Measurements from ENCODE around the gene MXRA8.
"Not testable (repeated sequence)": the region's sequence is repeated elsewhere in the genome, so short reads cannot be mapped to it uniquely, and the experiment has no call there.

MXRA8 gene

GRCh38 chr1:1370094-1370493 is 11.7 kb upstream of the MXRA8 start:
- DNase-seq (ENCODE audit: low read depth in 2 of 3, low spot score in 2 of 3) = not testable (repeated sequence)

GRCh38 chr1:1367315-1367714 is 9.0 kb upstream of the MXRA8 start:
- DNase-seq (ENCODE audit: low read depth in 2 of 3, low spot score in 2 of 3) = no peak

- no peak for DNase-seq (ENCODE audit: low read depth in 2 of 3, low spot score in 2 of 3)
These were observed 8.3 kb upstream of the MXRA8 start for GRCh38 chr1:1366699-1367066.

DNA sequence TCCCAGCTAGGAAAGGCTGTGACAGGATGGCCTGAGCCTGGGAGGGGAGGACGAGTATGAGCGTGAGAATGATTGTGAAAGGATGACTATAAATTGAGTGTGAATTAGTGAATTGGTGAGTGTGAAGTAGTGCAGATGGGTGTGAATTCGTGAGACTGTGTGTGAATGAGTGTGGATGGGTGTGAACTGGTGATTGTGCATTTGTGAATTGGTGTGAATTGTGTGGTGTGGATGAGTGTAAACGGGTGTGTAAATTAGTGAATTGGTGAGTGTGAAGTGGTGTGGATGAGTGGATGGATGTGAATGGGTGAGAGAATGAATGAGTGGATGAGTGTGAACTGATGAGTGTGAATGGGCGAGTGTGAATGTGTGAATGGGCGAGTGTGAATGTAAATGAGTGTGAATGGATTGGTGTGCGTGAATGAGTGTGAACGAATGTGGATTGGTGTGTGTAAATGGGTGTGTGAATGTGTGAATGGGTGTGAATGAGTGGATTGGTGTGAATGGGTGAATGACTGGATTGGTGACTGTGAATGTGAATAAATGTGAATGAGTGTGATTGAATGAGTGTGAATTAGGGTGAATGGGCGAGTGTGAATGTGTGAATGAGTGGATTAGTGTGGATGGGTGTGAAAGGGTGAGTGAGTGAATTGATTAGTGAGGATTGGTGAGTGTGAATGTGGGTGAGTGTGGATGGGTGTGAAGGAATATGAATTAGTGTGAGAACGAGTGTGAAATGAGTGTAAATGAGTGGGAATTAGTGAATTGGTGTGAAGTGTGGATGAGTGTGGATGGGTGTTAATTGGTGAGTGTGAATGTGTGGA is 7.7 kb upstream of the MXRA8 start:
- DNase-seq (ENCODE audit: low read depth in 2 of 3, low spot score in 2 of 3) = no peak

GRCh38 chr1:1364266-1364665 is 5.9 kb upstream of the MXRA8 start:
- no peak for DNase-seq (ENCODE audit: low read depth in 2 of 3, low spot score in 2 of 3)

- no peak for DNase-seq (ENCODE audit: low read depth in 2 of 3, low spot score in 2 of 3)
These were observed 3.6 kb upstream of the MXRA8 start for GRCh38 chr1:1361982-1362423.

DNA sequence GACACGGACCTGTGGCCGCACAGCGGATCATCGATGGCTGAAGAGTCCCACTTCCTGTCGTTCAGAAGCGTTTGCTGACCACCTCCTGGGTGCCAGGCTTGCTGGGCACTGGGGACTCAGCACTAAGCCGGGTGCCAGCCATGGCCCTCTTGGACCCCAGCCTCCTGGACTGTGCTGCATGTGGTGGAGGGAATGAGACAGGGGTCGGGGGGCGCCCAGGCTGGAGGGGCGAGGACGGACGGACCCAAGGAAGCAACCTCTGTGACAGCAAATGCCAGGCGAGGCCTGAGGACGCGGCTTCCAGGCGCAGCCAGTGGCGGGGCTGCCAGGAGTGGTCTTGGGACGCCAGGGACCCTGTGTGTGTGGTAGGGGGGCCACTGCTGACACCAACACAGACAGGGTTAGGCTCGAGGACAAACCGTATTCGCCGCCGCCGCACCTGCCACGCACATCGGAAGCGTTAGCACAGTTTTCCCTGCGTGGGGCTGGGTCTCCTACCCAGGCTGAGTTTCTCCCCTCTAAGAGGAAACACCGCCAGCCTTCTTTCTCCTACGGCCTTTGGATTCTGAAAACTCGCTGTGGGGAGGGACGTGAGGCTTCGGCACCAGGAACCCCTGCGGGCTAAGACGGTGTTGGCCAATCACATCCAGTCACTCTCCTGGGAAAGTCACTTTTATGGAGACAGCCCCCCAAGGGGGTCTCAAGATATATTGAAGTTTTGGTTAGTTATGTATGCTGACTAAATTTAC is 3.1 kb upstream of the MXRA8 start:
- DNase-seq (ENCODE audit: low read depth in 2 of 3, low spot score in 2 of 3) = no peak

DNA sequence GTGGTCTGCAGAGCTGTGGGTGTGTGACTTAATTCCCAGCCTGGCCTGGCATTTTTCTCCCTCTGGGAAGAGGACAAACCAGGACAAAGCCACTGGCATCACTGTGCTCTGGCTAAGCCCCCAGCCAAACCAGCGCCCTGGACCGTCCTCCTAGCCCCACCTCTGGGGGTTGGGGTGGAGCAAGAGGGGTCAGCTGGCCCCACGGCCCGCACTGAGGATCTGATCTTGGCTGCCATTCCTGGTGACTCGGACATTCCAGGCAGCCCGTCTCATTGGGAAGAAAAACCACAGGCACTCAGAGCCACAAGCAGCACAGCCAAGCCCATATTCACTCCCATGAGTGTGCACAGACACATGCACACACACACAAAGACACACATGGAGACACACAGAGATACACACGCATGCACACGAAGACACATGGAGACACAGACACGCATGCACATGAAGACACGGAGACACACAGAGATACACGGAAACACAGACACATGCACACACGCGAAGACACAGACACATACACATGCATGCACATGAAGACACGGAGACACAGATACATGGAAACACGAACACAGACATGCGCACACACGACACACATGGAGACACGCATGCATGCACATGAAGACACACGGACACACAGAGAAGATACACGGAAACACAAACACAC is 2.3 kb upstream of the MXRA8 start:
- DNase-seq (ENCODE audit: low read depth in 2 of 3, low spot score in 2 of 3) = no peak

DNA sequence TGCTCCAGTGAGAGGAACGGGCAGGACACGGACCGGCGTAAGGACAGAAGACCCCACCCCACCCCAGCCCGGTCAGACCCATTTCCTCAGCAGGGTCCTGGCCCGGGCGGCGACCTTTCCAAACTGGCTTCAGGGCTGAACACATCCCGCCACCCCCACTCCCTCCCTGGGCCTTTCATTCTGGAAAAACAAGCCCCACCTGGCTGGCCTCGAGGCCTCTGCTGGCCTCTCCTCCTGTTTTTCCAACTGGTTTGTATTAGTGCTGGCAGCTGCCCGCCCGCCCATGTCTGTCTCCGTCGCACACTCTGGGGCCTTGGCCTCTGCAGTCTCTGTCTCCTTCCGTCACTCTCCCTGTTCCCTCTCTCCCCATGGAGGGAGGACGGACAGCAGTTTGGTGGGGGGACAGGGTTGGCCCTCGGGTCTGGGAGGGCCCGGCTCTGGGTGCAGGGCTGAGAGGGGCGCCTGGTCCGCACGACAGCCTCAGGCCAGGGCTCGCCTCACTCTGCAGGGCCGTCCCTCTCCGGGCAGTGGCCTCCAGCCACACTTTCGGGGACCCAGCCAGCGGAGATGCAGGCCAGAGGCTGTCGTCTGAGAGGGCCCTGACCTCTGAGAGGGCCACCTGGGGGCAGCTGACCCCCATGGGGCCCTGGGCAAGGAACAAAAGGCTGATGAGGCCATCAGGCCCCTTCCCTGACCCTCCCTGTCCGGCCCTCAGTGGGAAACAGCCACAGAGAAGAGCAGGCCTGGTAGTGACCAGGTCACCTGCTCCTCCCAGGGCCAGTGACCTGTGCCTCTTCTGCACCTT is 1.5 kb upstream of the MXRA8 start:
- DNase-seq (ENCODE audit: low read depth in 2 of 3, low spot score in 2 of 3) = no peak

DNA sequence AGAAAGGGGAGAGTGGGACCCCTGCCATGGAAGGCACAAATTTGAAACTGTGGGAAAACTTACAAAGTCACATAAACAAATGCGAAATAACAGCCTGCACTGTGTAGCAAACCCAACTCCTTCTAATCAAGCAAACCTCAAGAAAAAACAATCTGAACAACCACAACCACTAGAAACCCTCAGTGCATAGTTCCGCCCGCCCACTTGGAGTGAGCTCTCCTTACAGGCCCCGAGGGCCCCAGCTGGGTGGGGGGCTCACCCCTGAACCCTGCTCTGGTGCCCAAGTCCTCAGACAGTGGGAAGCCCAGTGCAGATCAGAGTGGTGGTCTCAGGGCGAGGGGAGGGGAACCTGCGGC is 931 bp upstream of the MXRA8 start:
- no peak for DNase-seq (ENCODE audit: low read depth in 2 of 3, low spot score in 2 of 3)

GRCh38 chr1:1357871-1358432 is 403 bp downstream of the MXRA8 start:
- DNase-seq (ENCODE audit: low read depth in 2 of 3, low spot score in 2 of 3) = no peak

DNA sequence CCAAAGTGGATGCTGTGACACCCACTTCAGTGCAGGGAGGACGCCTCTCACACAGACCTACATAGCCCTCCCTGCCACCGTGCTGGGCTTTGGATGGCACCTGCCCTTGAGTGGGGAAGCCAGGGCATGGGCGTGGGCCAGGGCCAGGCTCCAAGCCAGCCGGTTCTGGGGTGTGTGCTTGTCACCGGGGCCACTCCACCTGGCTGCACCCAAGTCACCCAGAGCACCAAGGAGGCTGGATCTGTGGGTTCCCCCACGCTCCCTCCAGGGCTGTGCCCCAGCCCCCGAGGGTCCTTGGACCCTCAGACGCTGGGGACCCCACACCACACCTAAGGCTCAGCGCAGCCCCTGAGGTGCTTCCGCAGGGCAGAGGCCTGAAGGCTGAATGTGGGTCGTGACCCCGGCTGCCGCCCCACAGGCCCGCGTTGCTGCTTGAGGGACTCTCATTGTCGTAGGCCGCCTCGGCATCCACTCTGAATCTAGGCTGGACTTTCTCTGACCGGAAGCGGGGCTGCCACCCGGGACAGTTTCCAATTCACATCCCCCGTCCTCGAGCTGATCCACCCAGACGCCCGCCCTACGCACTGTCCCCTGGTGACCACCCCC is 1.5 kb downstream of the MXRA8 start:
- DNase-seq (ENCODE audit: low read depth in 2 of 3, low spot score in 2 of 3) = no peak

GRCh38 chr1:1356166-1356795 is 2.1 kb downstream of the MXRA8 start:
- DNase-seq (ENCODE audit: low read depth in 2 of 3, low spot score in 2 of 3) = no peak

DNA sequence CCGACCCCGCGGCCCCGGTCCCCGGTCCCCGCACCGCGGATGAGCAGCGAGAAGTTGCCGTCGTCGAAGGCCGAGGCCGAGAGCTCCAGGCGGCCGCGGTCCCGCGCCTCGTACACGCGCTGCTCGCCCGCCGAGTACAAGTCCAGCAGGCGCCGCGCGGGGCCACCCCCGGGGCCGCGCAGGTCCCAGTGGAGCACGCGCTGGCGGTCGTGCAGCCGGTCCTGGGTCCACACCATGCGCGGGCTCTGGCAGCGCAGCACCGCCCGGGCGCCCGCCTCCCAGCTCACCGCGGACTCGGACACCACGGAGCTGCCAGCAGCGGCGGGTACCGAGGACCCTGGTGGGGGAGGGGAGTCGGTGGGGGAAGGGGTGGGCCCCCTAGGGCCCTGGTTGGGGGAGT is 2.9 kb downstream of the MXRA8 start:
- DNase-seq (ENCODE audit: low read depth in 2 of 3, low spot score in 2 of 3) = no peak

DNA sequence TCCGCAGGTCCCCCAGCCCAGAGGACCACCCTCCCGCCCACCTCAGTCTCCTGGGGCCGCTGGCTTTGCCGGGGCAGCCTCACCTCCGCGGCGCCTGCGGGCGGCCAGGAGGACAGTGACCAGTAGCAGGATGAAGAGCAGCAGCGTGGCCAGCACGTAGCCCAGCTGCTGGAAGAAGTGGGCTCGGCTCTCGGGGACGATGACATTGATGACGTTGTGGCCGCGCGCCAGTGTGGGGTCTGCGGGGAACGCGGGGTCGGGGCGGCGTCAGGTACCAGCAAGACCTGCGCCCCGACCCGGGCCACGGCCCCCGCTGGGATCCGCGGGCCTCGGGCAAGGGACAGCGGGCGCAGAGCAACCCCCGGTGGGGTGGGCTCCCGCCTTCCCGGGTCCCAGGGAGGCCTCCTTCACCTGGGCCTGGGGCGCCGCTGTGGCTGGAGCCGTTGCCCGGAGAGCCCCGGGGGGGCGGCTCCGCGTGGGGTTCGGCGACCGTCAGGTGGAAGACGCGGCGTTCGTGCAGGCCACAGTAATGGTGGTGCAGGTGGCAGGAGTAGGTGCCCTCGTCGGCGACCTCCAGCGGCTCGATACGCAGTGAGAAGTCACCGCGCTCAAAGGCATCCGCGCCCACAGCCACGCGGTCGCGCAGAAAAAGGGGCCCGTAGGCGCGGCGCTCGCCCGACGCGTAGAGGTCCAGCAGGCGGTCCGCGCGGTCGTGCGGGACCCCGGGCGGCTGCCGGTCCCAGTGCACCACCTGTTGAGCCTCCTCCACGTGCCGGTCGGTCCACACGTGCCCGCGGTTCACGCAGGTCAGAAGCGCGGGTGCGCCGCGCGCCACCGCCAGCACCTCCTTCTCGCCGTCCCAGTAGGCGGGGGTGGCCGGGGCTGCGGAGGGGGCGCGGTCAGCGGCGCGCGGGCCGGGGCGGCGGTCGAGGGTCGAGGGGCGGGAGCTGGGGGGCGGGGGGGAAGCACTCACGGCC is 3.8 kb downstream of the MXRA8 start:
- DNase-seq (ENCODE audit: low read depth in 2 of 3, low spot score in 2 of 3) = no peak

DNA sequence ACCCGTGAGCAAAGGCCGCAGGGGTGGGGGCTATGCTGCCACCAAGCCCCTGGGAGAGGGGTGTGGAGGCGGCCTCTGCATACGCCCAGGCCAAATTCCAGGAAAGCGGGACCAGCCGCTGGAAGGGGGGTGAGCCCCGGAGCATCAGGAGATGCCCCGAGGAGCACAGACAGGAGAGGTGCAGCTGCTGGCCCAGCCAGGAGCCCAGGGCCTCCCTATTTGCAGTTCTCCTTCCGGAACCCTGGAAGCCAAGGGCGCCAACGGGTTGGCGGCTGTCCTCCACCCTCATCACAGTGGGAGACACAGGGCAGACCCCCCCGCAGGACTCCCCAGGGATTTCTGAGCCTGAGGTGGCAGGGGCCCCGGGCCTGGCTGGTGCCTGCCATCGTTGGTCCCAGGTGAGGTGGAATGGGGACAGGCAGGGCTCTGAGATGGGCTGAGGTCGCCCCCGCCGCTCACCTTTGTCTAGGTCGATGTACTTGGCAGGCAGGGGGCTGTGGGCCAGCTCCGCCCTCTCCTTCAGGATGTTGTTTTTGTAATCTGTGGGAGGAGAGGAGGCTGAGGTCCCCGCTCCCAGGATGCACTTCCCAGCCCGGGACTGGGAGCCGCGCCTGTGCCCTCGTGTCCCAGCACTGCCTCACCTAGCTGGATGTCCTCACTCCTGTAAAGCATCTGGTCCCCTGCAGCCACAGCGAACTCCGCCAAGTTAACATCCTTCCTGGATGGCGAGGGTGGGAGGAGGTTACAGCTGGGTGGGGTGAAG is 4.8 kb downstream of the MXRA8 start:
- no peak for DNase-seq (ENCODE audit: low read depth in 2 of 3, low spot score in 2 of 3)

DNA sequence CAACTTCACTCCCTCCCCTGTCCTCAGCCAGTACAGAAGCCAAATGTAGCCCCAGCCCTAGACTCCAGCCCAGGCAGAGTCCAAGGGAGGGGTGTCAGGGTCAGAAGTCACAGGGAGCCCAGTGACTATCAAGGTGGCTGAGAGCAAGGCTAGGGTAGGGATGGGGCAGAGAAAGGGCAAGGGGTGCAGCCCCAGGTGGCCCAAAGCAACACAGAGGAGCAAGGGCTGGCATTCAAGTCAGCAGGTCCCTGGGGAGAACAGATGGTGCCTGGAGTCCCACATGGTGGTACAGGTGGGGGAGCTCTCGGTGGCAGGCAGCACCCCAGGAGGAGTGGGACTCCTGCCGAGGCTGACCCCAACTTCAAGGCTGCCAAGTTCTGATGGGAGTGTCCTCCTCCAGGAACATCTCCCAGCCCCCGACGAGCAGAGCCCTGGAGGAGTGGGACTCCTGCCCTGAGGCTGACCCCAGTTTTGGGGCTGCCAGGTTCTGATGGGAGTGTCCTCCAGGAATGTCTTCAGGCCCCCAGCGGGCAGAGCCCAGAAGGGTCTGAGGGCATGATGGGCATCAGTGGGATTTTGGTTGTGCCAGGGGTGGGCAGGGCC is 5.5 kb downstream of the MXRA8 start:
- no peak for DNase-seq (ENCODE audit: low read depth in 2 of 3, low spot score in 2 of 3)

Data from activated CD8-positive, alpha-beta memory T cell treated with anti-CD3 and anti-CD28 coated beads for 48 hours (primary cell).